Left ventricle myocardium superior (tissue), 1 donor: ENCODE data around the gene HECW1. TPM values are rescaled to one million over a fixed set of nuclear protein-coding genes. Genes with fewer than 3 reads are reported as not detected.
A peak's percentile ranks its signal among the peaks of the same experiment; 100 is the strongest.
"Not testable (repeated sequence)": the region's sequence is repeated elsewhere in the genome, so short reads cannot be mapped to it uniquely, and the experiment has no call there.

Experiments used
- ATAC-seq: fragments of 200-7000 bp; cut with Tn5 transposase; one replicate; pipeline ENCODE4 v1.9.1; 2020; ENCODE audit warnings: mild to moderate bottlenecking, moderate library complexity
- DNase-seq: peaks from one replicate; pipeline ENCODE4 v3.0.0-alpha.2; 2020
- intact Hi-C: fragments of 100-400 bp; cut with micrococcal nuclease; formaldehyde crosslinking; loops from one replicate; pipeline ENCODE4 v1.11.0; 2022
- total RNA-seq: library from RNA; stranded (reverse); fragmentation: NEBNext Ultra II Directional; extraction: Animal tissue kit (Norgen Biotek cat#: 25700); gene quantifications from one replicate; pipeline ENCODE4 v1.2.1, GENCODE V29; 2021
- donor health status: DM: no; HTN: yes; CAD: no; lungs with severe emphysema.

HECW1 gene
- total RNA-seq, 1 donor from 2014 or later = not detected

DNA sequence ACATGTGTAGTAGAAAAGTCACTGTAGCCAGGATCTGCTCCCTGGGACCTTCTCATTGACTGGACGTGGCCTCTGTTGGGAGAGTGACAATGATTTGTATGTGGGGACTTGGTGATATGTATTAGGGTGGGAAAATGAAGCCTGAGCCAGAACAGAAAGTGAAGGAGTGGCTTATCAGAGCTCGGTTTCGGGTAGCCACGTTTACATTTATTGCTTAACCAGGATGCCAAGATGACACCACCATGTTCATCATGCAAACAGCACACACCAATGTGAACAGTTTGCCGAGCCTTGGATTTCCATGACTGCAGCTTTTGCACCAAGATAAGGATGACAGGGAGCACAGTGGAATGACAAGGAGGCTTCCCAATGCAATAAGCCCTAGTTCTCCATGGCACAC lies 357.7 kb downstream of the HECW1 start:
- no peak for ATAC-seq
- intact Hi-C loops = no loop called here

GRCh38 chr7:43475983-43476382 lies 363.5 kb downstream of the HECW1 start:
- DNase-seq (no peak), ATAC-seq (no peak)
- intact Hi-C loops = no loop called here

More for the DNA sequence above, 357.7 kb downstream of the HECW1 start:
- DNase-seq = no peak

GRCh38 chr7:43476896-43477295 lies 364.4 kb downstream of the HECW1 start:
- DNase-seq (no peak), ATAC-seq (no peak)
- intact Hi-C loops = no loop called here

- ATAC-seq (no peak), DNase-seq (no peak)
- intact Hi-C loops = no loop called here
Observed at GRCh38 chr7:43479042-43479441, 366.6 kb downstream of the HECW1 start.

GRCh38 chr7:43479543-43479942 lies 367.1 kb downstream of the HECW1 start:
- DNase-seq (no peak), ATAC-seq (no peak)
- intact Hi-C loops = no loop called here

DNA sequence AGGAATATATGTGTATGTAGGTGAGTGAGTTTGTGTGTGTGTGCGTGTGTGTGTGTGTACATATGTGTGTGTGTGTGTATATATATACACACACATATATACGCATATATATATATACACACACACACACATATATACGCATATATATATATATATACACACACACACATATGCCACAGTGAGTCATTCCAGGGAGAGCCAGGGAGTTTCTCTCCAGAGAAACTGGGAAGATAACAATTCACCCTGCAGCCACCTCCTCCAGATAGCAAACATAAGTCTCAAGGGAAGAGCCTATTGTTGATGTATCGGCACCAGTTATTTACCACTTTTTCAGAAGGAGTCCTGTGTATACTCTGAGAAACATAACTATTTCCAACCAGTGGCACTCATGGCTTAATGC lies 368.1 kb downstream of the HECW1 start:
- no peak for ATAC-seq
- intact Hi-C loops = no loop called here
- DNase-seq = no peak

DNA sequence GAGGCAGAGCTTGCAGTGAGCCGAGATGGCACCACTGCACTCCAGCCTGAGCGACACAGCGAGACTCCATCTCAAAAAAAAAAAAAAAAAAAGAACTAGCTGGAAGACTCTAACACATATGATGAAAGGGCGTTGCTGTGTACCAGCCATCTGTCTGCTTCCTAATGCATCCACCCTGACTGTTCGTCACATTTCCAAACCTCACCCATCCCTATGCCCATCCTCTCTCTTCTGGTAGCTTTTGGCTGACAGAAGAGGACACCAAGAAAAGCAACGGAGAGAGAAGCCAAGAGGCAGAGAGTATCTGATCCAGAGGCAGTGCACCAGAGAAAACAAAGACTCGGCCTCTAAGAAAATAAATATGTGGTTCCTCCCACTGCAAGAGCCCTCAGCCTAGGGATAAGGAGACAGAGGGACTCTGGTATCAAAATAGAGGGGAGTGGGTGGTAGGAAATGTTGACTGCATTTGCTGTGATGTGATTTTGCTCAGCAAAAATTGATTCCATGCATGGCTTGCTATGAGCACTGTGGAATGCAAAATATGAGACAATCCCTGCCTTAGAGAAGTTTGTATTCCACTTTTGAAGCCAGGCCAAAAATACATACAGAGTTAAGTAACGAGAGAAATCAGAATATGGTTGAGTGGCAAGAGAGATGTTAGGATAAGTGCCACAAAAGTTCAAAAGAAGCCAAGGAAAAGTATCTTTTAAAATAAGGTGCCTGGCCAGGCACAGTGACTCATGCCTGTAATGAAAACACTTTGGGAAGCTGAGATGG lies 369.6 kb downstream of the HECW1 start:
- intact Hi-C loops = no loop called here
- no peak for ATAC-seq
- no peak for DNase-seq

DNA sequence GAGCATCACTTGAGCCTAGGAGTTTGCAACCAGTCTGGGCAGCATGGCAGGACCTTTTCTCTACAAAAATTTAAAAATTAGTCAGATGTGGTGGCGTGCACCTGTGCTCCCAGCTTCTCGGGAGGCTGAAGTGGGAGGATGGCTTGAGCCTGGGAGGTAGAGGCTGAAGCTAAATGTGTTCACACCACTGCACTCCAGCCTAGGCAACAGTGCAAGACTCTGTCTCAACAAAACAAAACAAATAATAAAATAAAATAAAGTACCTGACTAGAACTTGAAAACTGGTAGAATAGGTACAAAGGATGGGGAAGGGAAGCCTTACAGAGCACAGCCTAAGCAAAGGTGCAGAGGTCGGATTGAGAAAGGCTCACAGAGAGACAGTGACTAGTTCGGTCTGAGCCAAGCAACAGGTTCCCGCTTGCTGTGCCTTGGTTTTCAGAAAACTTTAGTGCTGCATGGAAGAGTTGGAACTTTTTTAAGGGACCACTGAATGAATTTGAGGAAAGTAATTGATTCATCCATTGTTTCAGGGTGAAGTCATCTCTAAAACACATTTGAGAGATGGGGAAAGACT lies 370.3 kb downstream of the HECW1 start:
- no peak for DNase-seq

DNA sequence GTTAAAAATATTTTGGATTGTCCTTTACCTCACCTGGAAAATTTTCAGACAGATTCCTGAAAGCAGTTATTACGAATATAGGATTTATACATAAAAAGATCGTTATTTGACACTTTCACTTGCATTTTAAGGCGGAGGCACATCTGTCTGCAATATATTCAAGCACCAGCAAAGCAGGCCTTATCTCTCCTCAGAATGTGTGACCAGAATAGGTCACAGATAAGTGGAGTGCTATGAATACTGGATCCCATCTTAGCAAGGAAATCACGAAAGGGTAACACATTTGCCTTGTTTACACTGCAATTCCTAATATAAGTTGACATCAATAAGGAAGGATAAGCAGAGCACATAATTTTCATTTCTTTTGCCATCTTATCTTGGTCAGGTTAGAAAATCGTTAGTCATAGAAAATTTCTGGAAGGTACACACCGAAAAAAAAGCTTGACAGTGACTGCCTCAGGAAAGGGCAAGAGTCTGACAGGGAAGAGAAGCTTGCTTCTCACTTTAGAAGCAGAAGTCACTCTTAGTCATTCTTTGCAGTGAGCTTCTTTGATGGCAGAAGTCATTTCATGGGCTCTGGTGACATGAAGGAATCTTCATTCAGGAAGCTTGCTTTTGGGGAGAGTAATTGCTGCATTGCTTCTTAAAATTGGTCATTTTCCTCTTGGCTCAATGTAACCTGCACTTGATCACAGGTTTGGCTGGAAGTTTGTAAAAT lies 372.4 kb downstream of the HECW1 start:
- ATAC-seq (peak; percentile 80), DNase-seq (no peak)
- intact Hi-C loops = no loop called here

More for the DNA sequence above, 370.3 kb downstream of the HECW1 start:
- ATAC-seq = no peak
- intact Hi-C loops = no loop called here

- intact Hi-C loops = no loop called here
- ATAC-seq (no peak), DNase-seq (no peak)
Observed at GRCh38 chr7:43485580-43485979, 373.1 kb downstream of the HECW1 start.

- ATAC-seq, DNase-seq, intact Hi-C loops: not testable (repeated sequence)
Observed at GRCh38 chr7:43486008-43486407, 373.6 kb downstream of the HECW1 start.

GRCh38 chr7:43486634-43487033 lies 374.2 kb downstream of the HECW1 start:
- DNase-seq = no peak
- no peak for ATAC-seq
- intact Hi-C loops = no loop called here

GRCh38 chr7:43487731-43488073 lies 375.3 kb downstream of the HECW1 start:
- ATAC-seq (no peak), DNase-seq (no peak)
- intact Hi-C loops = no loop called here

- ATAC-seq (no peak), DNase-seq (no peak)
- intact Hi-C loops = no loop called here
Observed at GRCh38 chr7:43489257-43489656, 376.8 kb downstream of the HECW1 start.

- ATAC-seq (peak; percentile 58), DNase-seq (no peak)
- intact Hi-C loops = no loop called here
Observed at GRCh38 chr7:43490016-43490415, 377.6 kb downstream of the HECW1 start.

- no peak for ATAC-seq
- intact Hi-C loops = no loop called here
Observed at GRCh38 chr7:43491123-43491522, 378.7 kb downstream of the HECW1 start.

DNA sequence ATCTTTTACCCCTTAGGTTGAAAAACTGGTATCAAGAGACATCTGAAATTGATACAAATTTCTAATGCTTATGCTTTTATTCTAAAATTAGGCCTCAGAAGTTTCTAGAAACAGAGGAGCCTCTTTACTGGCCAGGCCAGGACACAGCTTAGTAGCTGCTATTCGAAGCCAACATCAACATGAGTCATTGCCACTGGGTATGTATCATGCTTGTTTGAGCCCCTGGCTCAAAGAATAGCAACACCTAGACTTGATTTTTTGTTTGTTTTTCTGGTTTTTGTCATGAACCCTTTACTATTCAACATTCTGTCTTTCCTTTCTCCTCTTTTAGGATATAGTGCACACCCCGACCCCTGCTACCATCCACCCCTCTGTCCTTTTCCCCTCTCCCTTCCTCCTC lies 379.5 kb downstream of the HECW1 start:
- DNase-seq (no peak), ATAC-seq (no peak)
- intact Hi-C loops = no loop called here

More at GRCh38 chr7:43491123-43491522, 378.7 kb downstream of the HECW1 start:
- no peak for DNase-seq

GRCh38 chr7:43492896-43493295 lies 380.4 kb downstream of the HECW1 start:
- DNase-seq (no peak), ATAC-seq (no peak)
- intact Hi-C loops = no loop called here

DNA sequence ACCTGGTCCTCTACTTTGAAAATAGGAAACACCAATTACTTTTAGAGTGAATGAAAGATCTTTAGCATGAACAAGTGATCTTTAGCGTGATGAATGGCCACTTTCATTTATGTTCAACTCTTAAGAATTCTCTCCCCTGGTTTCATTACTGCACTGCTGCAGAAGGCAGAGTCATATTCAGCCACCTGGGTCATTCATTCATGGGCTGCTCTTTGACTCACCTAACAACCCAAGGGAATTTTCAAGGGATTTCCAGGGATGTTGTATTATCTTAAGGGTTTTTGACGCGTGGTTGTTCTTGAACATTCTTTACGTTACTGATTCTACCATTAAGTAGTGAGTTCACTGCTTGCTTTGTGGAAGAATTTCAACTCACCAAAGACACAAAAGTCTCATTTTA lies 383.1 kb downstream of the HECW1 start:
- DNase-seq = no peak
- intact Hi-C loops = no loop called here
- no peak for ATAC-seq

DNA sequence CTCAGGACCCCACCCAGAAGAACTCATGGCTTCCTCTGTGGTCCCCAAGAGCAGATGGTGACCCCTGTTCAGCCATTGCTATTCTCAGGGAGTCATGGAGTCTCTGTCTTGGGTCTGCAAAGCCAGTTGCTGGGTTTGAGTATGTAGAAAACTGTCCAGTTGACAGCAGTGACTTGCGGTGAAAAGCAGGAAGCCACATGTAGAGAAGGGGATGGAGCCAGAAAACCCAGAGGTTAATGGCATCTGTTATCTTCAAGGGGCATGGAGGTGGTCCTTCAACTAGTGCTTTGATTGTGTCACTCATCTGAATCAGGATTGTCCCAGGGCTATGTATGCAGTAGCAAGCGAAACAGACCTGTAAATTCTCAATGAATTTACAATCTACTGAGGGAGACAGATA lies 384.1 kb downstream of the HECW1 start:
- ATAC-seq (no peak), DNase-seq (no peak)
- intact Hi-C loops = no loop called here

GRCh38 chr7:43501870-43502269 lies 389.4 kb downstream of the HECW1 start:
- ATAC-seq (no peak), DNase-seq (no peak)
- intact Hi-C loops = no loop called here
